Cardiac fibroblast (primary cell): ENCODE data around the gene ZBTB18.
A peak's percentile ranks its signal among the peaks of the same experiment; 100 is the strongest.

Experiments used
- DNase-seq, 2 donors: peaks; one replicate each; pipeline versions ENCODE4 v3.0.0 to v3.0.0-alpha.2; 2010; ENCODE audit warnings: low read depth in 2 of 2
- H3K4me3 ChIP-seq, 2 donors: replicated peaks in 1 of 2; 1 replicate in 1 of 2; 2 replicates in 1 of 2; pipeline ENCODE4 v1.5.1; 2011; ENCODE audit warnings: low read depth in 2 of 2, low read length in 2 of 2, mild to moderate bottlenecking in 2 of 2, moderate library complexity in 1 of 2
- CTCF ChIP-seq: IDR thresholded peaks from one replicate; pipeline ENCODE4 v1.5.1; 2011; ENCODE audit warnings: low read depth, mild to moderate bottlenecking, low read length, inconsistent platforms

ZBTB18 gene

GRCh38 chr1:244046907-244047611 is 4.0 kb upstream of the ZBTB18 start:
- DNase-seq = peak; percentile 22 to 29
- no peak for TF ChIP-seq CTCF
- peak overlapping the region; percentile 79 to 90 for H3K4me3 ChIP-seq

- peak; percentile 42 to 58 for DNase-seq
- H3K4me3 ChIP-seq = peak overlapping the region; percentile 79 to 90
- no peak for TF ChIP-seq CTCF
Observed at GRCh38 chr1:244047621-244048255, 3.3 kb upstream of the ZBTB18 start.

DNA sequence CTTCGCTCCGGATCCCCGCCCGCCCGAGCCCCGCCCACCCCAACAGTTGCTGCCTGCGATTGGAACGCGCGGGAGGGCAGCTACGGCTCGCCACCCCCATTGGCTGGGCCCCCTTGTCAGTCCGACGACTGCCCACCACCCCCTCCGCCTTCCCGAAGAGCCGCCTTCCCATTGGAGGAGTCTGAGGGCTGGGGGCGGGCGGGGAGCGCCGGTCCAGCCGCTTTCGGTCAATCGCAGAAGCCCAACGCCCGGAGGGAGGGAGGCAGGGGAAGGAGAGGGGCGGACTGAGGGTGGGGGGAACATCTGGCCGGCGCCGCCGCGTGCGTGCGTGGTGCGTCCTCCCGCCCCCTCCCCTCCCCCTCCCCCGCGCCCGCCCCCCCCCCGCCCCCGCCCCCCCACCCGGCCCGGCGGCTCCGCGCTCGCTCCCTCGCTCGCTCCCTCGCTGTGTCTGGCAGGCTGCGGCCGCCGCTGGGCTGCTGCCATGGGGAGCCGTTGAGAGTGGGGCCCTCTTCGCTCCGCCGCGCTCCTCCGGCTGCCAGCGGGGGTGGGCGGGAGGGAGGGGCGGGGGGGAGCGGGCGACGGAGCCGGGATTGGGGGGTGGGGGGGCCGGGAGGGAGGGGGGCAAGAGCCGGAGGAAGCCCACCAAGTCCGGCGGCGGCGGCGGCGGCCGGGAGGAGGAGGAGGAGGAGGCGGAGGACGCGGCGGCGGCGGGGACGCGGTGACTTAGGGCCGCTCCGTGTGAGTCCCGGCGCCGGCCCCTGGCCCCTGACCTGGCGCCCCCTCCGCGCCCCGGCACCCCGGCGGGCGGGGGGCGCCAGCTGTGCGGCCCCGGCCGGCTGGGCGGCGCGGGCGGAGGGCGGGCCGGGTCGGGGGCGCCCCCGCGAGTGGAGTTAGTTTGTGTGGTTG is 2.6 kb upstream of the ZBTB18 start:
- no peak for TF ChIP-seq CTCF
- peak overlapping the region; percentile 79 to 90 for H3K4me3 ChIP-seq
- peak; percentile 99 to 100 for DNase-seq

GRCh38 chr1:244049162-244050013 is 1.7 kb upstream of the ZBTB18 start:
- no peak for TF ChIP-seq CTCF
- peak overlapping the region; percentile 68 to 75 for H3K4me3 ChIP-seq
- DNase-seq = peak in 1 of 2 donors; percentile 23

DNA sequence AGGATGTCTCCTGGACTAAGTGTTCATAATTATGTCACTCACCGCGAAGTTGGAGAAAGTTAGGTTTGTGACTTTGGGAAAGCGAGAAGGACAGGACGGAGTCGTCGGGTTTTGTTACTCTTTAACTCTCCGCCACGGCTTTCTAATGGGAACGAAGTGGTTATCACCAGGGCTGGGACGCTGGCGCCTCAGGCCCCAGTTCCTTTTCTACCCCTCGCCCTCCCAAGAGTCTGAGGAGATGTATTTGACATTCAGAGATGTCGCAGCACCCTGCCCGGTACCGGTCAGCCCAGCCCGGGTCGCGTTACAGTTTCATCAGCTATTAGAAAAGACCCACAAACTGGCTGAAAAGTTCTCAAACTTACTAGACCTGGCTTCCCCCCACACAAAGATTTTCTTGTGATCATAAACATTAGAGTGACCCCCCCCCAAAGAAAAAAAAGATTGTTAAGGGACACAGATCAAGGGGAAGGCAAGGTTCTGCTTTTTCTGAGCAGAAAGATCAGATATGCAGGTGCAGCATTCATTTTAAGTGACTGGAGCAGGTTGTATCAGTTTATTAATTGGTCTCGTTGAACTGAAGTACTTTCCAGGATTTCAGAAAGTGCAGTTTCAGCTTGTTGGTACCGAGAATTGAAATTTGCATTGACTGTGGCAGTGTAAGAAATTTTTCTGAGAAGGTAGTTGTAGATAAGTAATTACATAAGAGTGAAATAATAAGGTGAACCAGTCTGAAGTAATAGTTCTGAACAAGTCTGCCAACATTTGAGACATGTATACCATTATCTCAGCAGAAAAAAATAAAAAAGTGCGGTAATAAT is 859 bp upstream of the ZBTB18 start:
- DNase-seq = peak in 1 of 2 donors; percentile 9
- TF ChIP-seq CTCF = no peak
- H3K4me3 ChIP-seq = peak overlapping the region; percentile 68 to 75
